HuH-7.5 (cell line): Measurements from ENCODE around the gene STIMATE.

Experiments
- DNase-seq: peaks from one replicate; pipeline ENCODE4 v3.0.0; 2011; ENCODE audit warnings: low spot score

STIMATE gene

DNA sequence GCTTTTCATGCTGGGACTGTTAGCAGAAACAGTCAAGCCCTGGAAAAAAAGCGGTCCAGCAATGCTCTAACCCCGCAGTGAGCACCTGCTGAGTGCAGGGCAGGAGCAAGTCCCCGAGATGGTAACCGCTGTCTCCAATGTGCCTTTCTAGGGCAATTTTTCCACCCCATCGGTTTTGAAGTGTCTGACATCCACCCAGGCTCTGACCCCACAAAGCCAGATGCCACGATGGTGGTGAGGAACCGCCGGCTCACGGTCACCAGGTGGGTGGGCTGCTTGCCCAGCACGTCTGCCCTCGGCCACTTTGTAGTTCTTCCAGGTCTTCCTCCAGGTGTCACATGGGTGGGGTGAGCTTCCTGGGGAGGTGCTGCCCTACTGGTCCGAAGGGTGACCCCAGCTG is 106.0 kb downstream of the STIMATE start:
- no peak for DNase-seq

DNA sequence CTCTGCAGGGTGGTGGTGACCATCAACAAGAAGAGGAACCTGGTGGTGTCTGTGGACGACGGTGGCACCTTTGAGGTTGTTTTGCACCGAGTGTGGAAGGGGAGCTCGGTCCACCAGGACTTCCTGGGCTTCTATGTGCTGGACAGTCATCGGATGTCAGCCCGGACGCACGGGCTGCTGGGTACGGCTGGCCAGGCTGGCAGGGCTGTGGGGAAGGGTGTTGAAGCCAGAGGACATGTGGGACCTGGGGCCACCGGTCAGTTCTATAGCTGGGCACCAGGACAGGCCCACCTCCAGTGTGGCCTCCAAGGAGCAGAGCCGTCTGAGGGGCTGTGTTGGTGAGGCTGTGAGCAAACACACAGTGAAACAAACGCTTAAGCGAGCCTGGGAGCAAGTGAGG is 106.6 kb downstream of the STIMATE start:
- no peak for DNase-seq

DNA sequence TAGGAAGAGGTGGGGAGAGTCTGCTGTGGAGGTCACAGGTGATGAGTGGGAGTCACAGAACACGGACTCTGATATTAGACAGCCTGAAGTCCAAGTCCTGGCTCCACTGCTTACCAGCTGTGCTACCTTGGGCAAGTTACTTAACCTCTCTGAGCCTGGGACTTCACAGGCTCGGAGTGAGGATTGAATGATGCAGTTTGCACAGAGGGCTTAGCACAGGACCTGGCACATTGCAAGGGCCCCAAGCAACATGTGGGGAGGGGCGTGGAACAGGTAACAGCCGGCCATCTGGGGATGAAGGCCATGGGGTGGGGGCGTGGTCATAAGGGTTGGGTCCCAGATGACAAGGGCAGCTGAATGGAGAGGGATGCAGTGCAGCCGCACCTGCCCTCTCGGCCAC is 107.0 kb downstream of the STIMATE start:
- no peak for DNase-seq

DNA sequence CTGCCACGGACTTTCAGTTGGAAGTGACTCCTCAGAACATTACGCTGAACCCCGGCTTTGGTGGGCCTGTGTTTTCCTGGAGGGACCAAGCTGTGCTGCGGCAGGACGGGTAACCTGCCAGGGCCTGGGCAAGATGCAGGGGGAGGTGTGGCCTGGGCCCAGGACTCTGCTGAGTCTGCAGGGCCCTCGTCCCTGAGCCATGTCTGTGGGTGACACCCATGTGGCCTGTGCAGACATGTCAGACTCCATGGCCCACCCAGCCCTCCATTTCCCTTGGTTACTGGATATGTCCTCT is 107.7 kb downstream of the STIMATE start:
- DNase-seq: no peak

DNA sequence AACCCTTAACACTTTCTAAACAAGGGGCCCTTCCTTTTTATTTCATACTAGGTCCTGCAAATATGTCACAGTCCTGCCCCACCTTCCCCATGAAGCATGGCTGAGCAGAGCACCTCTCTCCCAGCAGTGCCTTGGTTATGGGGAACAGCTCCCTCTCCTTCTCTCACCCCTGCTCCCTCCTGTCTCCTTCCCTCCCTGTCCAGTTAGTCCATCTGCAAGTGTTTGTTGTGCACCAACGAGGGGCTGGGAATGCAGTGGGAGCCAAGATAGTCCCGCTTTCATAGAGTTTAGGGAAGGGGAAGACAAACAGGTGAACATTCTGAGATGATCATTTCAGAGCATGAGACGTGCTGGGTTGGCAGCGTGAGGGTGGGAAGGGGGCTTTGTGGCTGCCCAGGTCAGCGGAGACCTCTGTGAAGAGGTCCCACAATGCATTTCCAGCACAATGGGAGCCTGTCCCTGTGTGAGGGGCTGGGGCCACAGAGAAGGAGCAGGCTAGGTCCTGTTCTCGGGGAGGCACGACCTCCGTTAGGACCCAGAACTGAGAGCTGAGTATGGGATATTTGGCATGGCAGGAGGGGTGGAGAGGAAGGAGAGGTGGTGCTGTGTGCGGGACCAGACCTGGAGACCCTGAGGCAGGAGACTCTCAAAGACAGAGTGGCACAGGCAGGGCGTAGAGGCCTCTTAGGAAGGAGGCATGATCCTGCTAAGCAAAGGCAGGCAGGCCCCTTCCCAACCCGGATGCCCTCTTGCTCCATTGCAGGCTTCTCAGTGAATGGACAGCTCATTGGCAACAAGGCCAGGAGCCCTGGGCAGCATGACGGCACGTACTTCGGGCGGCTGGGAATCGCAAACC is 108.2 kb downstream of the STIMATE start:
- DNase-seq: no peak

DNA sequence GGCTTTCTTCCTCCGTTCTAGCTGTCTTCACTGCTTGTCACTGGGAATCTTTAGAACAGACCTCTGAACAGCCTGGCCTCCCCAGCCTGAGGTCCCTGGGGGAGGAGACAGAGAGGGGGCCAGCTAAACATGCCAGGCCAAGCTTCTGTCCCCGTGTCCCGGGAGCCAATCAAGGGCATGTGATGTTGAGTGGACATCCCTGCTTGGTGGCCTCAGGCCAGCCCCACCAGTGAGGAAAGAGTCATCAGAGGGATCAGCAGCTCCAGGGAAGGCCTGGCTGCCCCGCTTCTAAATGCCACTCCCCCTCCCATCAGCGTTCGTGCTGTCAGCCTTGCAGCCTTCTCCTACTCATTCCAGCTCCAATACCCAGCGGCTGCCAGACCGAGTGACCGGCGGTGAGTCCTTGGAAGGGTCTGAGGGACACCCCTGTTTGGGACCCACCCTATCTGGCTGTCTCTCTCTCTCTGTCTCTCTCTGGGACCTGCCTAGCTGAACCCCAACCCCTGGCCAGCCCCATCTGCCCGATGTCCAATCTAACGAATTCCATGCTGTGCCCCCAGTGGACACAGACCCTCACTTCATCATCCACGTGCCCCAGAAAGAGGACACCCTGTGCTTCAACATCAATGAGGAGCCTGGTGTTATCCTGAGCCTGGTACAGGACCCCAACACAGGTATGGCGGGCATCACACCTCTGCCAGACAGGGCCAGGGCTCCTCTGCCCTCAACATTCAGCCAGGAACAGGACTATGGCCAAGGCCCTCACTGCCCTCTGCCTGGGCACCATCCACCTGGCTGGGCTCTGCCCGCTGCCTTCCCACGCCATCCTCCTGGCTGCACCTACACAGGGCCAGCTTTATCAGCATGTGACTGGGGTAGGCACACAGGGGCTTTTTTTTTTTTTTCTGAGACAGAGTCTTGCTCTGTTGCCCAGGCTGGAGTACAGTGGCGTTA is 109.4 kb downstream of the STIMATE start:
- DNase-seq: no peak

DNA sequence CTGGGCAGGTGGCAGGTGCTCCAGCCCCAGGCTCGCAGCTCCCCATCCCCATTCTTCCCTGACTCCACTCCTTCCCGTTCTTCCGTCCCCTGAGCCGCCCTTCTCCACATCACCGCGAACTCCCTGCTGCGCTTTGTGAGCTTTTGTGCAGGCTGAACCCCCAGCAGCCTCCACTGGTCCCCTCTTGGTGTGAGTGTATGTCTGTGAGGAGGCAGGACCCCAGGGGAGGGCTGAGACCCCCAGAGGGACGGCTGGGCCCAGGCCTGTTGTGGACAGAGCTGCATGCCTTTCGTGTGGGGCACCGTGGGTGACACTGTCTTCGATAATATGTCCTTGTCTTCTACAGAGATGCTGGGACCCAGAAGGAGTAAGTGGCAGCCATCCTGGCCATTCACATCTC is 110.1 kb downstream of the STIMATE start:
- no peak for DNase-seq
